HEK293 (cell line): ENCODE data around the gene ODAD4.

Experiments used
- CTCF ChIA-PET: fragments of 350-600 bp; formaldehyde crosslinking; extraction: SDS; loops from one replicate; lab custom pipeline; 2021; ENCODE audit warnings: antibody characterized with exemption; lab: Yijun Ruan, JAX
- POLR2A ChIA-PET: fragments of 300-600 bp; formaldehyde crosslinking; extraction: SDS; loops from one replicate; lab custom pipeline; 2020; ENCODE audit warnings: antibody characterized with exemption, inconsistent platforms; lab: Yijun Ruan, JAX
- H3K27ac ChIP-seq: fragments of 200-500 bp; sonication (Bioruptor generic); 2 replicates; pipeline ENCODE4 v1.5.1; 2014; ENCODE audit warnings: low read depth, low read length, control low read depth, inconsistent platforms; ENCODE audit errors: extremely low read depth
- H3K36me3 ChIP-seq, 2 experiments: fragments of 200-500 bp in 1 of 2; sonication (Bioruptor generic) in 1 of 2; 1 replicate in 1 of 2; 2 replicates in 1 of 2; pipeline ENCODE4 v1.5.1; 2014 to 2017; ENCODE audit warnings: inconsistent platforms in 2 of 2, low read length in 2 of 2; ENCODE audit not compliant: control insufficient read depth in 2 of 2, insufficient read depth in 1 of 2
- H3K4me1 ChIP-seq: fragments of 200-500 bp; sonication (Bioruptor generic); 2 replicates; pipeline ENCODE4 v1.5.1; 2014; ENCODE audit warnings: mild to moderate bottlenecking, low read length, inconsistent platforms; ENCODE audit not compliant: control insufficient read depth, insufficient read depth
- H3K4me3 ChIP-seq: 2 replicates; pipeline ENCODE4 v1.5.1; 2011; ENCODE audit warnings: low read depth, mild to moderate bottlenecking, control low read depth, low read length, moderate library complexity
- H3K9me3 ChIP-seq: fragments of 200-500 bp; sonication (Bioruptor generic); 2 replicates; pipeline ENCODE4 v1.5.1; 2014; ENCODE audit warnings: low read depth, low read length, inconsistent platforms; ENCODE audit not compliant: control insufficient read depth, insufficient read depth
- ATF2 ChIP-seq: fragments of 450-650 bp; formaldehyde crosslinking; IDR thresholded peaks from 2 replicates; pipeline ENCODE4 v1.5.1; 2016; ENCODE audit warnings: missing biosample characterization, missing genetic modification characterization, low read depth
- BCL11B ChIP-seq: fragments of 450-650 bp; formaldehyde crosslinking; IDR thresholded peaks from 2 replicates; pipeline ENCODE4 v1.5.1; 2016; ENCODE audit warnings: low read depth, missing biosample characterization, missing genetic modification characterization
- KLF16 ChIP-seq: fragments of 450-650 bp; formaldehyde crosslinking; IDR thresholded peaks from 2 replicates; pipeline ENCODE4 v1.5.1; 2017; ENCODE audit warnings: missing biosample characterization, missing genetic modification characterization
- RBAK ChIP-seq: fragments of 450-650 bp; formaldehyde crosslinking; IDR thresholded peaks from 2 replicates; pipeline ENCODE4 v1.5.1; 2016; ENCODE audit warnings: missing biosample characterization, missing genetic modification characterization
- SCRT1 ChIP-seq: fragments of 450-650 bp; formaldehyde crosslinking; IDR thresholded peaks from 2 replicates; pipeline ENCODE4 v1.5.1; 2016; ENCODE audit warnings: missing biosample characterization, missing genetic modification characterization, borderline replicate concordance
- SP2 ChIP-seq: fragments of 450-650 bp; formaldehyde crosslinking; IDR thresholded peaks from 2 replicates; pipeline ENCODE4 v1.5.1; 2016; ENCODE audit warnings: missing biosample characterization, missing genetic modification characterization
- SP7 ChIP-seq: fragments of 450-650 bp; formaldehyde crosslinking; IDR thresholded peaks from 2 replicates; pipeline ENCODE4 v1.5.1; 2016; ENCODE audit warnings: missing biosample characterization, missing genetic modification characterization
- YY2 ChIP-seq: fragments of 450-650 bp; formaldehyde crosslinking; IDR thresholded peaks from 2 replicates; pipeline ENCODE4 v1.5.1; 2016; ENCODE audit warnings: missing biosample characterization, missing genetic modification characterization
- ZBTB26 ChIP-seq: fragments of 450-650 bp; formaldehyde crosslinking; optimal IDR thresholded peaks from 2 replicates; pipeline ENCODE3; 2016; ENCODE audit warnings: missing biosample characterization, mild to moderate bottlenecking, missing genetic modification characterization
- ZFP37 ChIP-seq: fragments of 450-650 bp; formaldehyde crosslinking; IDR thresholded peaks from 2 replicates; pipeline ENCODE4 v1.5.1; 2016; ENCODE audit warnings: missing biosample characterization, missing genetic modification characterization
- ZNF175 ChIP-seq: fragments of 450-650 bp; formaldehyde crosslinking; IDR thresholded peaks from 2 replicates; pipeline ENCODE4 v1.5.1; 2016; ENCODE audit warnings: missing biosample characterization, missing genetic modification characterization
- ZNF266 ChIP-seq: fragments of 450-650 bp; formaldehyde crosslinking; IDR thresholded peaks from 2 replicates; pipeline ENCODE4 v1.5.1; 2016; ENCODE audit warnings: missing biosample characterization, missing genetic modification characterization, low read depth
- ZNF292 ChIP-seq: fragments of 450-650 bp; formaldehyde crosslinking; IDR thresholded peaks from 2 replicates; pipeline ENCODE4 v1.5.1; 2016; ENCODE audit warnings: low read depth, missing biosample characterization, missing genetic modification characterization, borderline replicate concordance
- ZNF354C ChIP-seq: fragments of 450-650 bp; formaldehyde crosslinking; IDR thresholded peaks from 2 replicates; pipeline ENCODE4 v1.5.1; 2016; ENCODE audit warnings: missing biosample characterization, missing genetic modification characterization, low read depth, borderline replicate concordance
- ZNF394 ChIP-seq: fragments of 450-650 bp; formaldehyde crosslinking; IDR thresholded peaks from 2 replicates; pipeline ENCODE4 v1.5.1; 2016; ENCODE audit warnings: missing biosample characterization, missing genetic modification characterization, mild to moderate bottlenecking, moderate library complexity, borderline replicate concordance
- ZNF433 ChIP-seq: fragments of 450-650 bp; formaldehyde crosslinking; IDR thresholded peaks from 2 replicates; pipeline ENCODE4 v1.5.1; 2016; ENCODE audit warnings: missing biosample characterization, missing genetic modification characterization, low read depth
- ZNF521 ChIP-seq: fragments of 450-650 bp; formaldehyde crosslinking; IDR thresholded peaks from 2 replicates; pipeline ENCODE4 v1.5.1; 2017; ENCODE audit warnings: missing biosample characterization, mild to moderate bottlenecking, missing genetic modification characterization
- ZNF530 ChIP-seq: fragments of 450-650 bp; formaldehyde crosslinking; IDR thresholded peaks from 2 replicates; pipeline ENCODE4 v1.5.1; 2016; ENCODE audit warnings: low read depth, missing biosample characterization, missing genetic modification characterization
- ZNF544 ChIP-seq: fragments of 450-650 bp; formaldehyde crosslinking; IDR thresholded peaks from 2 replicates; pipeline ENCODE4 v1.5.0; 2017; ENCODE audit warnings: missing biosample characterization, missing genetic modification characterization
- ZNF555 ChIP-seq: fragments of 450-650 bp; formaldehyde crosslinking; conservative IDR thresholded peaks from 2 replicates; pipeline ENCODE4 v1.5.1; 2017; ENCODE audit warnings: missing biosample characterization, mild to moderate bottlenecking, missing genetic modification characterization, inconsistent platforms
- ZNF560 ChIP-seq: fragments of 450-650 bp; formaldehyde crosslinking; IDR thresholded peaks from 2 replicates; pipeline ENCODE4 v1.5.1; 2017; ENCODE audit warnings: missing biosample characterization, missing genetic modification characterization, borderline replicate concordance
- ZNF571 ChIP-seq: fragments of 450-650 bp; formaldehyde crosslinking; IDR thresholded peaks from 2 replicates; pipeline ENCODE4 v1.5.0; 2017; ENCODE audit warnings: missing biosample characterization, missing genetic modification characterization
- ZNF621 ChIP-seq: fragments of 450-650 bp; formaldehyde crosslinking; IDR thresholded peaks from 2 replicates; pipeline ENCODE4 v1.5.1; 2017; ENCODE audit warnings: missing biosample characterization, missing genetic modification characterization
- ZNF654 ChIP-seq: fragments of 450-650 bp; formaldehyde crosslinking; IDR thresholded peaks from 2 replicates; pipeline ENCODE4 v1.5.1; 2016; ENCODE audit warnings: low read depth, missing biosample characterization, missing genetic modification characterization
- ZNF658 ChIP-seq: fragments of 450-650 bp; formaldehyde crosslinking; IDR thresholded peaks from 2 replicates; pipeline ENCODE4; 2016; ENCODE audit warnings: missing biosample characterization, missing genetic modification characterization
- ZNF664 ChIP-seq: fragments of 450-650 bp; formaldehyde crosslinking; IDR thresholded peaks from 2 replicates; pipeline ENCODE4 v1.5.1; 2016; ENCODE audit warnings: missing biosample characterization, missing genetic modification characterization
- ZNF843 ChIP-seq: fragments of 450-650 bp; formaldehyde crosslinking; IDR thresholded peaks from 2 replicates; pipeline ENCODE4 v1.5.1; 2016; ENCODE audit warnings: missing biosample characterization, missing genetic modification characterization
- ZSCAN4 ChIP-seq: fragments of 450-650 bp; formaldehyde crosslinking; IDR thresholded peaks from 2 replicates; pipeline ENCODE4 v1.5.1; 2017; ENCODE audit warnings: missing biosample characterization, missing genetic modification characterization
- TF ChIP-seq, protein P1 (sequence below): fragments of 450-650 bp; formaldehyde crosslinking; IDR thresholded peaks from 2 replicates; pipeline ENCODE4 v1.5.1; 2017; ENCODE audit warnings: missing biosample characterization, missing genetic modification characterization
- TF ChIP-seq, protein P2 (sequence below): fragments of 450-650 bp; formaldehyde crosslinking; IDR thresholded peaks from 2 replicates; pipeline ENCODE4 v1.5.1; 2016; ENCODE audit warnings: missing biosample characterization, missing genetic modification characterization

The ODAD4 gene

GRCh38 chr17:41930009-41930832 lies at the start of gene ODAD4:
ODAD4 (plus strand) TSS chr17:41930617; CDS start chr17:41930724, 107 bp downstream.
- H3K36me3 ChIP-seq, result peaks cover 0 to 2% of the 10 kb centered on the region in 2 experiments; a peak in 2 of 3 replicates
- ChIA-PET POLR2A (interaction anchor here (0.5 to 2.8 kb wide), 24 partner anchors 9 to 1112 kb away, joined by 3 to 73 read pairs (median 4); partner anchors contain the start of genes ACLY, ATP6V0A1, CNP and JUP), CTCF (interaction anchor here (0.6 to 4.6 kb wide), 12 partner anchors 12 to 1687 kb away, joined by 3 to 26 read pairs (median 3); partner anchors contain the start of genes ACLY and NKIRAS2)
- peaks cover 4% of the 10 kb centered on the region; the same call in 1 of the 2 replicates for H3K4me1 ChIP-seq
- H3K4me3 ChIP-seq, result peak within 1 kb of the TSS; percentile 59
- H3K27ac ChIP-seq, result peak within 1 kb of the TSS; percentile 54
- no peaks in the 10 kb centered on the region for H3K9me3 ChIP-seq
- TF ChIP-seq ZNF664 (tag by site-specific recombination) (peak; percentile 100), ZNF354C (tag by site-specific recombination) (no peak), ZNF433 (tag by site-specific recombination) (no peak), ZNF175 (tag by site-specific recombination) (no peak), ZBTB26 (tag by site-specific recombination) (peak; percentile 61), ZNF571 (tag by site-specific recombination) (no peak), ZNF394 (tag by site-specific recombination) (peak; percentile 27; the same call in 1 of the 2 replicates), YY2 (tag by site-specific recombination) (no peak), ZNF530 (tag by site-specific recombination) (no peak), SP2 (tag by site-specific recombination) (peak; percentile 79), ZNF658 (no peak), ZNF292 (tag by site-specific recombination) (no peak), ZNF544 (no peak), ZNF621 (tag by site-specific recombination) (no peak), ATF2 (tag by site-specific recombination) (no peak), RBAK (tag by site-specific recombination) (no peak), ZSCAN4 (tag by site-specific recombination) (peak; percentile 41), ZNF560 (tag by site-specific recombination) (no peak), SCRT1 (tag by site-specific recombination) (no peak), ZNF555 (tag by site-specific recombination) (no peak), ZNF266 (tag by site-specific recombination) (no peak), ZNF521 (tag by site-specific recombination) (no peak), BCL11B (tag by site-specific recombination) (no peak), ZFP37 (tag by site-specific recombination) (no peak), SP7 (peak; percentile 81), KLF16 (peak; percentile 50; the same call in 1 of the 2 replicates), ZNF843 (tag by site-specific recombination) (peak; percentile 51; the same call in 1 of the 2 replicates), ZNF654 (tag by site-specific recombination) (no peak; the same call in 1 of the 2 replicates)
- TF ChIP-seq, protein P1, sequence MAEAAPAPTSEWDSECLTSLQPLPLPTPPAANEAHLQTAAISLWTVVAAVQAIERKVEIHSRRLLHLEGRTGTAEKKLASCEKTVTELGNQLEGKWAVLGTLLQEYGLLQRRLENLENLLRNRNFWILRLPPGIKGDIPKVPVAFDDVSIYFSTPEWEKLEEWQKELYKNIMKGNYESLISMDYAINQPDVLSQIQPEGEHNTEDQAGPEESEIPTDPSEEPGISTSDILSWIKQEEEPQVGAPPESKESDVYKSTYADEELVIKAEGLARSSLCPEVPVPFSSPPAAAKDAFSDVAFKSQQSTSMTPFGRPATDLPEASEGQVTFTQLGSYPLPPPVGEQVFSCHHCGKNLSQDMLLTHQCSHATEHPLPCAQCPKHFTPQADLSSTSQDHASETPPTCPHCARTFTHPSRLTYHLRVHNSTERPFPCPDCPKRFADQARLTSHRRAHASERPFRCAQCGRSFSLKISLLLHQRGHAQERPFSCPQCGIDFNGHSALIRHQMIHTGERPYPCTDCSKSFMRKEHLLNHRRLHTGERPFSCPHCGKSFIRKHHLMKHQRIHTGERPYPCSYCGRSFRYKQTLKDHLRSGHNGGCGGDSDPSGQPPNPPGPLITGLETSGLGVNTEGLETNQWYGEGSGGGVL (tag by site-specific recombination), result no peak
- TF ChIP-seq, protein P2, sequence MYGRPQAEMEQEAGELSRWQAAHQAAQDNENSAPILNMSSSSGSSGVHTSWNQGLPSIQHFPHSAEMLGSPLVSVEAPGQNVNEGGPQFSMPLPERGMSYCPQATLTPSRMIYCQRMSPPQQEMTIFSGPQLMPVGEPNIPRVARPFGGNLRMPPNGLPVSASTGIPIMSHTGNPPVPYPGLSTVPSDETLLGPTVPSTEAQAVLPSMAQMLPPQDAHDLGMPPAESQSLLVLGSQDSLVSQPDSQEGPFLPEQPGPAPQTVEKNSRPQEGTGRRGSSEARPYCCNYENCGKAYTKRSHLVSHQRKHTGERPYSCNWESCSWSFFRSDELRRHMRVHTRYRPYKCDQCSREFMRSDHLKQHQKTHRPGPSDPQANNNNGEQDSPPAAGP (tag by site-specific recombination), result peak; percentile 82
